Neural cell (in vitro differentiated cells): ENCODE data around the gene TLL2.

Experiments
- CTCF ChIP-seq: fragments of 450-650 bp; IDR thresholded peaks from 2 replicates; pipeline ENCODE4 v1.5.1; 2014; ENCODE audit warnings: antibody characterized with exemption, mild to moderate bottlenecking, moderate library complexity; ENCODE audit not compliant: poor library complexity, severe bottlenecking
- EP300 ChIP-seq: fragments of 450-650 bp; conservative IDR thresholded peaks from 2 replicates; pipeline ENCODE4 v1.6.1; 2014; ENCODE audit warnings: antibody characterized with exemption, mild to moderate bottlenecking, moderate library complexity; ENCODE audit not compliant: poor library complexity, severe bottlenecking
- EZH2 ChIP-seq: fragments of 200-600, 300-800 bp; shearing (Covaris generic), sonication (generic); IDR thresholded peaks from 2 replicates; pipeline ENCODE4 v1.6.1; 2014; ENCODE audit warnings: antibody characterized with exemption, low read length, borderline replicate concordance, mild to moderate bottlenecking; ENCODE audit not compliant: insufficient read depth, poor library complexity, severe bottlenecking
- MXI1 ChIP-seq: fragments of 450-650 bp; conservative IDR thresholded peaks from 2 replicates; pipeline ENCODE4 v1.6.1; 2014; ENCODE audit warnings: antibody characterized with exemption, mild to moderate bottlenecking; ENCODE audit not compliant: poor library complexity, severe bottlenecking
- POLR2AphosphoS5 ChIP-seq: IDR thresholded peaks from 2 replicates; pipeline ENCODE4 v1.6.1; 2012
- RAD21 ChIP-seq: fragments of 450-650 bp; conservative IDR thresholded peaks from 2 replicates; pipeline ENCODE4 v1.6.1; 2014; ENCODE audit warnings: antibody characterized with exemption, mild to moderate bottlenecking, moderate library complexity

DNA sequence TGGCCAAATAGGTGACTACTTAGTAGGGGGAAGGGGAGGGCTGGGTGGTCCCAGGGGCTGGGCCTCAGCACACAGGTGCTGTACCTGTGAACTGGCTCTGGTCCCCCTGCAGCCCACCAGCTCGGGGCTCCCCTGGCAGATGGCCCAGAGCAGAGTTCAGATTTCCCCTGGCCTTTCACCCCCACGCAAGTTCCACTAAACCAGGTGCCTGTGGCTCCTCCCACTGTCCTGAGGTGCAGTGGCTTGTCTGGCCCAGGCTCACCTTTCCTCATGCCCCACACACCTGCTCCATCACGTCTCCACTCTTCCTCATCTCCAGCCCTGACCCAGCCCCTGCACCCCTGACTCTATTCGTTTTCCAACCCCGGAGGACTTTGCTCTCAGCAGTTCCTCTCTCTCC, 107.6 kb downstream of the TLL2 start:
- TF ChIP-seq CTCF: no peak
- no peak for TF ChIP-seq RAD21
- TF ChIP-seq EZH2: no peak
- TF ChIP-seq EP300: no peak
- no peak for TF ChIP-seq POLR2AphosphoS5
- no peak for TF ChIP-seq MXI1
